ENCODE results near the gene IL1RL1.

- TF ChIP-seq, protein P1, sequence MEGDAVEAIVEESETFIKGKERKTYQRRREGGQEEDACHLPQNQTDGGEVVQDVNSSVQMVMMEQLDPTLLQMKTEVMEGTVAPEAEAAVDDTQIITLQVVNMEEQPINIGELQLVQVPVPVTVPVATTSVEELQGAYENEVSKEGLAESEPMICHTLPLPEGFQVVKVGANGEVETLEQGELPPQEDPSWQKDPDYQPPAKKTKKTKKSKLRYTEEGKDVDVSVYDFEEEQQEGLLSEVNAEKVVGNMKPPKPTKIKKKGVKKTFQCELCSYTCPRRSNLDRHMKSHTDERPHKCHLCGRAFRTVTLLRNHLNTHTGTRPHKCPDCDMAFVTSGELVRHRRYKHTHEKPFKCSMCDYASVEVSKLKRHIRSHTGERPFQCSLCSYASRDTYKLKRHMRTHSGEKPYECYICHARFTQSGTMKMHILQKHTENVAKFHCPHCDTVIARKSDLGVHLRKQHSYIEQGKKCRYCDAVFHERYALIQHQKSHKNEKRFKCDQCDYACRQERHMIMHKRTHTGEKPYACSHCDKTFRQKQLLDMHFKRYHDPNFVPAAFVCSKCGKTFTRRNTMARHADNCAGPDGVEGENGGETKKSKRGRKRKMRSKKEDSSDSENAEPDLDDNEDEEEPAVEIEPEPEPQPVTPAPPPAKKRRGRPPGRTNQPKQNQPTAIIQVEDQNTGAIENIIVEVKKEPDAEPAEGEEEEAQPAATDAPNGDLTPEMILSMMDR (IDR thresholded peaks at IDR 0.05): no peak
- TF ChIP-seq POLR2A (IDR thresholded peaks at IDR 0.05): no peak
Observed at GRCh38 chr2:102321941-102322719, 10.8 kb downstream of the IL1RL1 start.

Data from body of pancreas (tissue), 4 donors.